MCF 10A (cell line): ENCODE measurements around the gene ZMYM2. TPM values are rescaled to one million over a fixed set of nuclear protein-coding genes. Genes with fewer than 3 reads are reported as not detected.

ENCODE experiments used
- total RNA-seq: library from RNA; stranded (reverse); gene quantifications from 2 replicates; pipeline ENCODE4 v1.2.3, GENCODE V29; 2022

ZMYM2 gene
- total RNA-seq, 1 experiment from 2014 or later: 63.2 TPM

Other genes starting within 250 kb of the ZMYM2 start
- gene PSPC1, start 175.8 kb upstream of the ZMYM2 start, total RNA-seq: 43.6 and 43.9 TPM in 2 replicates
- 12.1 and 14.4 TPM in 2 replicates for gene ZMYM5, start 95.1 kb upstream of the ZMYM2 start, total RNA-seq
- 3.0 and 4.7 TPM in 2 replicates for gene GJA3, start 202.3 kb downstream of the ZMYM2 start, total RNA-seq
- 12.9 and 15.5 TPM in 2 replicates for gene GJB2, start 234.2 kb downstream of the ZMYM2 start, total RNA-seq